Measurements from ENCODE around the gene TACC2.

GRCh38 chr10:122121059-122121458 lies 132.1 kb downstream of the TACC2 start:
- TF ChIP-seq, protein P1, sequence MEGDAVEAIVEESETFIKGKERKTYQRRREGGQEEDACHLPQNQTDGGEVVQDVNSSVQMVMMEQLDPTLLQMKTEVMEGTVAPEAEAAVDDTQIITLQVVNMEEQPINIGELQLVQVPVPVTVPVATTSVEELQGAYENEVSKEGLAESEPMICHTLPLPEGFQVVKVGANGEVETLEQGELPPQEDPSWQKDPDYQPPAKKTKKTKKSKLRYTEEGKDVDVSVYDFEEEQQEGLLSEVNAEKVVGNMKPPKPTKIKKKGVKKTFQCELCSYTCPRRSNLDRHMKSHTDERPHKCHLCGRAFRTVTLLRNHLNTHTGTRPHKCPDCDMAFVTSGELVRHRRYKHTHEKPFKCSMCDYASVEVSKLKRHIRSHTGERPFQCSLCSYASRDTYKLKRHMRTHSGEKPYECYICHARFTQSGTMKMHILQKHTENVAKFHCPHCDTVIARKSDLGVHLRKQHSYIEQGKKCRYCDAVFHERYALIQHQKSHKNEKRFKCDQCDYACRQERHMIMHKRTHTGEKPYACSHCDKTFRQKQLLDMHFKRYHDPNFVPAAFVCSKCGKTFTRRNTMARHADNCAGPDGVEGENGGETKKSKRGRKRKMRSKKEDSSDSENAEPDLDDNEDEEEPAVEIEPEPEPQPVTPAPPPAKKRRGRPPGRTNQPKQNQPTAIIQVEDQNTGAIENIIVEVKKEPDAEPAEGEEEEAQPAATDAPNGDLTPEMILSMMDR (IDR thresholded peaks at IDR 0.05): no peak
- TF ChIP-seq POLR2A (IDR thresholded peaks at IDR 0.05) (no peak), POLR2AphosphoS5 (IDR thresholded peaks at IDR 0.05) (no peak)
